ENCODE measurements around the gene HES6.
A peak's percentile ranks its signal among the peaks of the same experiment; 100 is the strongest.

HES6 gene

DNA sequence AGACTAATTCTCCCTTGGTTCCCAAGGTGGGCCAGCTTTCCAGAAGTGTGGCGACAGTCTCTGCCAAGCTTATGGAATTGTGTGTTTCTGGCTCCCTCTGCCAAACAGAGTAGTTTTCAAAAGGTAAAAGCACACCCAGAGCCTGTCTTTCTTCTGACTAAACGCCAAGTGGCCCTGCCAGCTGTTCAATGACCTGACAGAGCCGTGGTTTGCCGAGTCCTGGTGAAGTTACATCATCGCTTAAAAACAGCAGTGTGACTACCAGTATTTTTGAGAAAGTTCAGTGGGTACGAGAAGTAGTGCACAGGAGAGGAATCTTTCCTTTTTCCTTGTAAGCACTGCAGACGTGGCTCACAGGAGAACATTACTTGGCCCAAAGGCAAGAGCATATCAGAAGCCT is 46.7 kb upstream of the HES6 start:
- no peak overlapping the region for H3K4me3 ChIP-seq (ENCODE audit: control insufficient read depth, low read depth, low read length)
- DNase-seq (ENCODE audit: low read depth) = peak; percentile 85

DNA sequence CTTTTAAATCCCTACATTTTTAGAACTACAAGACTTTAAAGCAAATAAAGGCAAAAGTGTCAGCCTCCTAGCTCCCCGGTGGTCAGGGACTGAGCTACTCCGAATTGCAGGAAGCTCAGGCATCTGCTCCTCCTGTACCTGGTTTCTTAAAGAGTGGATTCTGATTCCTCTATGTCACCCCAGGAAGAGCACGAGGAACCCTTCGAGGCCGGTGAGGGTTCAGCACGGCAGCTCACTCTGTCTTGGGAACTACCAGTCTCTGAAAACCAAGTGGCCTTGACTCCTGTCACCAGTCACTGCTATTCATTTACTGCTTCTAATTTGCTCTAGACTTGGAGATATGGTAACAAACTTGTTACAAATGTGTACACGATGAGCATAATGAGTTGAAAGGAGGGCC is 46.3 kb upstream of the HES6 start:
- DNase-seq (ENCODE audit: low read depth) = no peak
- H3K4me3 ChIP-seq (ENCODE audit: control insufficient read depth, low read depth, low read length) = no peak overlapping the region
- TF ChIP-seq CTCF (conservative IDR thresholded peaks at IDR 0.05; ENCODE audit: control insufficient read depth, insufficient read depth, low read depth, low read length) = no peak

More for the DNA sequence above, 46.7 kb upstream of the HES6 start:
- TF ChIP-seq CTCF (conservative IDR thresholded peaks at IDR 0.05; ENCODE audit: control insufficient read depth, insufficient read depth, low read depth, low read length) = no peak

DNA sequence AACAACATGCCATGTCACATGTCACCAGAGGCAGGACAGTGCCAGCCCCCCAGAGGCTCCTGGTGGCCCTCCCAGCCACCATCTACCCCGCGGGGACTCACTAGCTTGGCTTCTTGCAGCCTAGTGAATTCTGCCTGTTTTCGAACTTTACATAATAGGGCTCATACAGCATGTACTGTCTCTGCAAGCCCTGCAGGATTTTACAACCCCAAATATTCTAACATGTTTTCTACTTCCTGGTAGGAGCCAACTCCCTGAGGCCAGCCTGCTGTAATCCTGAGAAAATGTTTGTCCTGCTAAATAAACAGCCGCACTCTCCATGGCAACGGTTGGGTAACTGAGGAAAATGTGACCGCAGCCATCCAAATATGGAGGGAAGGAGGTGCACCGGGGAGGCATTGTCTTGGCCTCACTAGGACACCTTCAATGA is 45.8 kb upstream of the HES6 start:
- no peak for TF ChIP-seq CTCF (conservative IDR thresholded peaks at IDR 0.05; ENCODE audit: control insufficient read depth, insufficient read depth, low read depth, low read length)
- DNase-seq (ENCODE audit: low read depth) = peak; percentile 92
- H3K4me3 ChIP-seq (ENCODE audit: control insufficient read depth, low read depth, low read length) = no peak overlapping the region

GRCh38 chr2:238284802-238285515 is 45.1 kb upstream of the HES6 start:
- DNase-seq (ENCODE audit: low read depth) = no peak
- TF ChIP-seq CTCF (conservative IDR thresholded peaks at IDR 0.05; ENCODE audit: control insufficient read depth, insufficient read depth, low read depth, low read length) = no peak
- H3K4me3 ChIP-seq (ENCODE audit: control insufficient read depth, low read depth, low read length) = no peak overlapping the region

DNA sequence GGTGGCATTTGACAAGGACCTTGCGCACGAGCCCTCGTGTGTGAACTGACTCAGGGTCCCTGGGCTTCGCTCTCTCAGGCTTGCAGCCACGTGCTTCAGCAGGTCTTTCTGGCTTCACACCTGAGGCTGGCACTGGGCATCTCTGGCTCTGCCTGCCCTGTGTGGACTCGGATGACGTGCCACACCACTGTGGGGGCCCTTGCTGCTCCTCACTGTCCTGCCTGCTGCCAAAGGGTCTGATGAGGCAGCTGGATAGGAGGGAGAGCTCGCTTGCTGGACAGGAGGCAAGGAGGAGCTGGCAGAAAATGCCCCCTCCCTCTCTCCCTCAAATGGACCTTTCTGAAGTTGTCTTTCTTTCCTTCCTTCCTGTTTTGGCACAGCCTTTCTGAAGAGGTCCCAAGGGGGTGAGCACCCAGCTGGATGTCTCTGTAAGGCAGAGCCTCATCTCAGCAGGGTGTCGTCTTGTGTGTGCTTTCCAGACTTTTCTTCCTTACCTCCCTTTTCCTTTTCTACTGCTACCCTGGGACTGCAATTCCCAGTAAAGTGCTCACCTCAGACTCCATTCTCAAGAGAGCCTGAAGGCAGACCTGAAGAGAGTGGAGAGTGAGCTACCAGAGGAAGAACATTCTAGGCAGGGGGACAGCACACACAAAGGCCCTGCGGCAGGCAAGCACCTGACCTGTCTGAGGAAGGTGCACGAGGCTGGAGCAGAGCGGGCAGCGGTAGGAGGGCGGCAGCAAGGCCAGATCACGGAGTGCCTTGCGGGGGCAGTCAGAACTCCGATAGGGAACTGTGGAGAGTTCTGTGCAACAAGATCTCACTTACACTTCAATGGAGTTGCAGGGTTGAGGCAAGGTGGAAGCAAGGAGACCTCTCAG is 43.3 kb upstream of the HES6 start:
- TF ChIP-seq CTCF (conservative IDR thresholded peaks at IDR 0.05; ENCODE audit: control insufficient read depth, insufficient read depth, low read depth, low read length) = no peak
- no peak for DNase-seq (ENCODE audit: low read depth)

DNA sequence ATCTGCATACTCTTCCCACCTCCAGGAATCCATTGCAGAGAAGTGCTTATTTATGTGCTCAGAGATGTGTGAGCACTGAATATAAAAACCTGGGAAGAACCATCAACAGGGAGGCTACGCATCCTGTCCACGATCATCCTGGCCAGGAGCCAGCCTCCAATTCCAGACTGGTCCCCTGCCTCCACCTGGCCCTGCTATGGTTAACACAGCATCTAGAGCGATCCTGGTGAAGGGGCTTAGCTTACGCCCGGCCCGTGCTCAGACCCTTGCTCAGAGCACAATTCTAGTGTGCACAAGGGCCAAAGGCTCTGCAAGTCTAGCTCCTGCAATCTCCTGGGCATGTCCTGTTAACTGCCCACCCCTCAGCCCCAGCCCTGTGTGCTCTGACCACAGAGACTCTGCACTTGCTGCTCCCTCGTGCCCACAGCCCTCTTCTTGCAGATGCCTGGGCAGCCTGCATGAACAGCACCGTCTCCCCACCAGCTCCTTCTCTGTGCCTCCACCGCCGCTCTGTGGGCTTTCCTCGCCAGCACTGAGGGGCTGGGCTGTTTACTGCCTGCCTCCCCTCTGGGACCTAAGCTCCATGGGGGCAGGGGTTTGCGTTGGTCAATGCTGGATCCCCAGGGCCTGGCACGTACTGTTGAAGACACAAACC is 42.1 kb upstream of the HES6 start:
- no peak for TF ChIP-seq CTCF (conservative IDR thresholded peaks at IDR 0.05; ENCODE audit: control insufficient read depth, insufficient read depth, low read depth, low read length)
- no peak for DNase-seq (ENCODE audit: low read depth)
- H3K4me3 ChIP-seq (ENCODE audit: control insufficient read depth, low read depth, low read length) = no peak overlapping the region

More for the DNA sequence above, 43.3 kb upstream of the HES6 start:
- no peak overlapping the region for H3K4me3 ChIP-seq (ENCODE audit: control insufficient read depth, low read depth, low read length)

Data from fibroblast of mammary gland (primary cell).